Ovary (tissue), 3 donors: ENCODE data around the gene MARK3.

ENCODE experiments used
- EP300 ChIP-seq: sonication (generic); formaldehyde crosslinking; IDR thresholded peaks from one replicate; pipeline ENCODE4 v1.6.1; 2017; ENCODE audit warnings: antibody characterized with exemption
- POLR2A ChIP-seq: fragments of 450-650 bp; IDR thresholded peaks from one replicate; pipeline ENCODE4 v1.6.1; 2017; ENCODE audit warnings: antibody characterized with exemption, mild to moderate bottlenecking, moderate library complexity
- TF ChIP-seq, protein P1 (sequence below), 3 donors: fragments of 450-650 bp in 2 of 3; fragments of 200-600 bp in 1 of 3; IDR thresholded peaks; one replicate each; pipeline versions ENCODE4 v1.5.1 to v1.8.0; 2016 to 2022; ENCODE audit warnings: antibody characterized with exemption in 3 of 3, mild to moderate bottlenecking in 1 of 3
- donor health status: DM: no; HTN: no; CAD: no.

- TF ChIP-seq, protein P1, sequence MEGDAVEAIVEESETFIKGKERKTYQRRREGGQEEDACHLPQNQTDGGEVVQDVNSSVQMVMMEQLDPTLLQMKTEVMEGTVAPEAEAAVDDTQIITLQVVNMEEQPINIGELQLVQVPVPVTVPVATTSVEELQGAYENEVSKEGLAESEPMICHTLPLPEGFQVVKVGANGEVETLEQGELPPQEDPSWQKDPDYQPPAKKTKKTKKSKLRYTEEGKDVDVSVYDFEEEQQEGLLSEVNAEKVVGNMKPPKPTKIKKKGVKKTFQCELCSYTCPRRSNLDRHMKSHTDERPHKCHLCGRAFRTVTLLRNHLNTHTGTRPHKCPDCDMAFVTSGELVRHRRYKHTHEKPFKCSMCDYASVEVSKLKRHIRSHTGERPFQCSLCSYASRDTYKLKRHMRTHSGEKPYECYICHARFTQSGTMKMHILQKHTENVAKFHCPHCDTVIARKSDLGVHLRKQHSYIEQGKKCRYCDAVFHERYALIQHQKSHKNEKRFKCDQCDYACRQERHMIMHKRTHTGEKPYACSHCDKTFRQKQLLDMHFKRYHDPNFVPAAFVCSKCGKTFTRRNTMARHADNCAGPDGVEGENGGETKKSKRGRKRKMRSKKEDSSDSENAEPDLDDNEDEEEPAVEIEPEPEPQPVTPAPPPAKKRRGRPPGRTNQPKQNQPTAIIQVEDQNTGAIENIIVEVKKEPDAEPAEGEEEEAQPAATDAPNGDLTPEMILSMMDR (IDR thresholded peaks at IDR 0.05) = no peak
- no peak for TF ChIP-seq EP300
- no peak for TF ChIP-seq POLR2A
Observed at GRCh38 chr14:103538291-103539055, 153.3 kb downstream of the MARK3 start.
